Vagina (tissue), 2 donors: ENCODE measurements around the gene LRRC31. TPM values are rescaled to one million over a fixed set of nuclear protein-coding genes. Genes with fewer than 3 reads are reported as not detected.

Source experiments
- DNase-seq, 2 donors: peaks; one replicate each; pipeline ENCODE4 v3.0.0-alpha.2; 2017; ENCODE audit errors: extremely low spot score in 2 of 2
- H3K27ac ChIP-seq: fragments of 200-600 bp; sonication (generic); one replicate; pipeline ENCODE4 v1.5.1; 2019
- H3K27me3 ChIP-seq: fragments of 200-600 bp; sonication (generic); one replicate; pipeline ENCODE4 v1.5.1; 2019
- H3K36me3 ChIP-seq, 2 donors: fragments of 200-600 bp; sonication (generic); one replicate each; pipeline ENCODE4 v1.5.1; 2017 to 2019
- H3K4me1 ChIP-seq: fragments of 200-600 bp; sonication (generic); one replicate; pipeline ENCODE4 v1.5.1; 2019
- H3K4me3 ChIP-seq, 2 donors: fragments of 200-600 bp; sonication (generic); 1 replicate in 1 of 2; 2 replicates in 1 of 2; pipeline ENCODE4 v1.5.1; 2016 to 2019
- H3K9me3 ChIP-seq: fragments of 200-600 bp; sonication (generic); one replicate; pipeline ENCODE4 v1.5.1; 2019
- POLR2A ChIP-seq, 2 donors: fragments of 450-650 bp; IDR thresholded peaks; one replicate each; pipeline ENCODE4 v1.6.1; 2017; ENCODE audit warnings: antibody characterized with exemption in 2 of 2, mild to moderate bottlenecking in 2 of 2, moderate library complexity in 2 of 2
- POLR2AphosphoS5 ChIP-seq, 2 donors: sonication (generic); formaldehyde crosslinking; IDR thresholded peaks; one replicate each; pipeline ENCODE4 v1.9.0; 2017; ENCODE audit warnings: antibody characterized with exemption in 2 of 2, mild to moderate bottlenecking in 2 of 2, low read depth in 1 of 2; ENCODE audit not compliant: insufficient read depth in 1 of 2
- intact Hi-C: fragments of 100-400 bp; cut with DNase I; formaldehyde crosslinking; loops from one replicate; pipeline ENCODE4 v1.15.1; 2023
- total RNA-seq: library from RNA; depleted of rRNA; stranded (reverse); fragments of >200 nt; gene quantifications from one replicate; pipeline ENCODE4 v1.2.3, GENCODE V29; 2016
- TF ChIP-seq, protein P1 (sequence below), 3 experiments: fragments of 450-650 bp in 2 of 3; fragments of 200-600 bp in 1 of 3; sonication (generic) in 1 of 3; IDR thresholded peaks; one replicate each; pipeline ENCODE4 v1.5.1; 2017 to 2019; ENCODE audit warnings: antibody characterized with exemption in 3 of 3, mild to moderate bottlenecking in 2 of 3, moderate library complexity in 2 of 3

LRRC31 gene
- total RNA-seq, 1 donor from 2014 or later = not detected

DNA sequence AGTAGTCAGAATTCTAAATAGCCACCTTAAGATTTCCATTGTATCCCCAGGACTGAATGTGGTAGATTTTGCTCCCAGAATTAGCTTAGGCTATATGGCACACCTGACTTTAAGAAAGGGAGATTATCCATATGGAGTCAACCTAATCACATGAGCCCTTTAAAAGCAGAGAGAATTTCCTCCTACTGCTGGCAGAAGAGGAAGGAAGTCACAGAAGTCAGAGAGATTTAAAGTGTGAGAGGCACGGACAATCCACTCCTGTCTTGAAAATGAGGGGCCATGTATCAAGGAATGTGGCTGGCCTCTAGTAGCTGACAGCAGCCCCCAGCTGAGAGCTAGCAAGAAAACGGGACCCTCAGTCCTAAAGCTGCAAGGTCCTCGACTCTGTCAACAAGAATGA is 26.8 kb downstream of the LRRC31 start:
- peak in 1 of 2 donors; percentile 22 for DNase-seq
- no peak overlapping the region for H3K4me3 ChIP-seq
- TF ChIP-seq, protein P1, sequence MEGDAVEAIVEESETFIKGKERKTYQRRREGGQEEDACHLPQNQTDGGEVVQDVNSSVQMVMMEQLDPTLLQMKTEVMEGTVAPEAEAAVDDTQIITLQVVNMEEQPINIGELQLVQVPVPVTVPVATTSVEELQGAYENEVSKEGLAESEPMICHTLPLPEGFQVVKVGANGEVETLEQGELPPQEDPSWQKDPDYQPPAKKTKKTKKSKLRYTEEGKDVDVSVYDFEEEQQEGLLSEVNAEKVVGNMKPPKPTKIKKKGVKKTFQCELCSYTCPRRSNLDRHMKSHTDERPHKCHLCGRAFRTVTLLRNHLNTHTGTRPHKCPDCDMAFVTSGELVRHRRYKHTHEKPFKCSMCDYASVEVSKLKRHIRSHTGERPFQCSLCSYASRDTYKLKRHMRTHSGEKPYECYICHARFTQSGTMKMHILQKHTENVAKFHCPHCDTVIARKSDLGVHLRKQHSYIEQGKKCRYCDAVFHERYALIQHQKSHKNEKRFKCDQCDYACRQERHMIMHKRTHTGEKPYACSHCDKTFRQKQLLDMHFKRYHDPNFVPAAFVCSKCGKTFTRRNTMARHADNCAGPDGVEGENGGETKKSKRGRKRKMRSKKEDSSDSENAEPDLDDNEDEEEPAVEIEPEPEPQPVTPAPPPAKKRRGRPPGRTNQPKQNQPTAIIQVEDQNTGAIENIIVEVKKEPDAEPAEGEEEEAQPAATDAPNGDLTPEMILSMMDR (IDR thresholded peaks at IDR 0.05) = no peak
- TF ChIP-seq POLR2AphosphoS5 (IDR thresholded peaks at IDR 0.05; ENCODE audit: insufficient read depth in 1 of 2, low read depth in 1 of 2) = no peak
- no peak for TF ChIP-seq POLR2A (IDR thresholded peaks at IDR 0.05)
- no peak overlapping the region for H3K27ac ChIP-seq
- no peaks in the 10 kb centered on the region for H3K27me3 ChIP-seq
- intact Hi-C loops = no loop called here
- no peaks in the 10 kb centered on the region for H3K9me3 ChIP-seq
- H3K36me3 ChIP-seq = no peaks in the 10 kb centered on the region
- H3K4me1 ChIP-seq = no peaks in the 10 kb centered on the region

DNA sequence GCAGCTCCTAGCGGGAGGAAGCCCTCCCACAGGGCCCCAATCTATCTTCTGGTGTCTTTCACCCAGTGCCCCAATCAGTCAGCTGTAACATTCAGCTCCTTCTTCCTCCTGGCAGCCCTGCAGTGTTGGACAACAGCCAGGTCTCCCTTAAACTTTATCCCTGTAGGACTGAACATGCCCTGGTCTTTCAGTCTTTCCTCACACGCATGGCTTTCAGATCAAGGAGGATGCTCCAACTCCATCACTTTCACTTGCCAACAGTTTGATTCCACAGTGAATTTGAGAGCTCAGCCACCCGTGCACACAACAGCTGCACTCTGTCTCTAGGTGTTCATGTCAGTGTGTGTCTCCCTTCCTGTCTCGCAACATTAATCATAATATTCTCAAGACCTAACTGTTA is 28.6 kb downstream of the LRRC31 start:
- Histone ChIP-seq H3K4me1 (no peaks in the 10 kb centered on the region), H3K36me3 (no peaks in the 10 kb centered on the region), H3K27ac (no peak overlapping the region), H3K4me3 (no peak overlapping the region), H3K9me3 (no peaks in the 10 kb centered on the region), H3K27me3 (no peaks in the 10 kb centered on the region)
- no peak for DNase-seq
- TF ChIP-seq, protein P1 (IDR thresholded peaks at IDR 0.05) = no peak
- no peak for TF ChIP-seq POLR2AphosphoS5 (IDR thresholded peaks at IDR 0.05; ENCODE audit: insufficient read depth in 1 of 2, low read depth in 1 of 2)
- no peak for TF ChIP-seq POLR2A (IDR thresholded peaks at IDR 0.05)
- intact Hi-C loops = no loop called here

DNA sequence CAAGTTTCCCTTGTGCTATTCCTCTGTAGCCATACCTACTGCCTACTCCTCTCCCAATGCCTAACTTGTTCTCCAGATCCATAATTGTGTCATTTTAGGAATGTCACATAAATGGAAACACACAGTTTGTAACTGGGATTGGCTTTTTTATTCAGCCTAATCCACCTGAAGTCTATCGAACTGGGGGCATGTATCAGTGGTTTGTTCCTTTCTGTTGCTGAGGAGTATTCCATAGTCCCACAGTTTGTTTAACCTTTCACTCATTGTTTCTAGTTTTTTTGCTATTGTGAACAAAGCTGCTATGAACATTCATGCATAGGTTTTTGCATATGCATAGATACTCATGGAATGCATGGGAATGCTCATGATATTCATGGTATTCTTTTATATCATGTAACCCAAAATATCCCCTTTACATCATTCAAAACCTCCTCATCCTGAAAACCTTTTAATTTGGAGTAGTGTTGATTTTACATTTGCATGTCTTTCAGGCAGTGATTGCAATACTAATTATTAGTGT is 31.2 kb downstream of the LRRC31 start:
- no peak overlapping the region for H3K27ac ChIP-seq
- no peak overlapping the region for H3K4me3 ChIP-seq
- H3K9me3 ChIP-seq = no peaks in the 10 kb centered on the region
- DNase-seq = no peak
- intact Hi-C loops = no loop called here
- no peaks in the 10 kb centered on the region for H3K4me1 ChIP-seq
- no peaks in the 10 kb centered on the region for H3K27me3 ChIP-seq
- no peaks in the 10 kb centered on the region for H3K36me3 ChIP-seq
- TF ChIP-seq POLR2AphosphoS5 (IDR thresholded peaks at IDR 0.05; ENCODE audit: insufficient read depth in 1 of 2, low read depth in 1 of 2) (no peak), POLR2A (IDR thresholded peaks at IDR 0.05) (no peak)
- TF ChIP-seq, protein P1 (IDR thresholded peaks at IDR 0.05) = no peak

DNA sequence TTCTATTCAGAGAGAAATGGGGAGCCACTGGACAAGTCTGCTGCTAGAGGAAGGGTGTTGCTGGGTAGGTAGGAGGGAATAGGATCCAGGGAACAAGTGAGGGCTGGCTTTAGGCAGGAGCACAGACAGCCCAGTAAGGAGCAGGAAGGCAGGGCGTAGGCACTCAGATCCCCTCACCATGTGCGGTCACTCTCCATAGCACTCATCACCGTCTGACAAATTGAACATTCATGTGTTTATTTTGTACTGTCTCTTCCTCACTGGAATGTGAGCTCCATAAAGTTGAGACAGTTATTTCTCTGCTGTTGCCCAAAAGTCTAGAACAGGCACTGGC is 32.8 kb downstream of the LRRC31 start:
- no peaks in the 10 kb centered on the region for H3K9me3 ChIP-seq
- no peaks in the 10 kb centered on the region for H3K27me3 ChIP-seq
- no peak for DNase-seq
- H3K36me3 ChIP-seq = no peaks in the 10 kb centered on the region
- intact Hi-C loops = no loop called here
- no peak overlapping the region for H3K27ac ChIP-seq
- H3K4me1 ChIP-seq = no peaks in the 10 kb centered on the region
- TF ChIP-seq POLR2AphosphoS5 (IDR thresholded peaks at IDR 0.05; ENCODE audit: insufficient read depth in 1 of 2, low read depth in 1 of 2) (no peak), POLR2A (IDR thresholded peaks at IDR 0.05) (no peak)
- TF ChIP-seq, protein P1 (IDR thresholded peaks at IDR 0.05) = no peak
- H3K4me3 ChIP-seq = no peak overlapping the region

DNA sequence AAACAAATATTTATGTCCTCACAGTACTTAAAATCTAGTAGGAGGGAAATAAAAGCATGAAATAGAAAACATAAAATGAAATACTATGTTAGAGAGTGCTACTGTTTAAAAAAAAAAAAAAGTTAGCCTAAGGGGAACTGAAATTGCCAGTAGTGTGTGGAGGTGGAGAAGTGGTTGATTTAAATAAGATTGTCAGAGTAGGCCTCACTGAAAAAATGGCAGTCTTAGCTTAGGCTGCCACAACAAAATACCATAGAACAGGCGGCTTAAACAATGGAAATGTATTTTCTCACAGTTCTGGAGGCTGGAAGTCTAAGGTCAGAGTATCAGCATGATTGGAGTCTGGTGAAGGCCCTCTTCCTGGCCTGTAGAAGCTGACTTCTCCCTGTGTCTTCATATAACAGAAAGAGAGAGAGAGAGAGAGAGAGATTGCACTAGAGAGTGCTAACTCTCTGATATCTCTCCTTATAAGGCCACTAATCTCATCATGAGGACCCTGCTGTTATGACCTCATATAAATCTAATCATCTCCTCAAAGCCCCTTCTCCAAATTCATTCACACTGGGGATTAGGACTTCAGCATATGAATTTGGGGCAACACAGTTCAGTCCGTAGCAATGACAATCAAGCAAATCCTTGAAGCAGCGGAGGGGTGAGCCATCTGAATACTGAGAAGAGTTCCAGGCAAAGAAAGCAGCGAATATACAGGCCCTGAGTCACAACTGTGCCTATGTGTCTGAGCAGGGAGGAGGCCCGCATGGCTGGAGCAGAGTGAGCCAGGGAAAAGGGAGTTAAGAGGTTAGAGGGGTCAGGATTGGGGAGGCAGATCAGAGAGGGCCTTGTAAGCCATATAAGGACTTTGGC is 33.4 kb downstream of the LRRC31 start:
- H3K9me3 ChIP-seq = no peaks in the 10 kb centered on the region
- no peak overlapping the region for H3K27ac ChIP-seq
- no peak overlapping the region for H3K4me3 ChIP-seq
- DNase-seq = no peak
- H3K4me1 ChIP-seq = no peaks in the 10 kb centered on the region
- TF ChIP-seq, protein P1 (IDR thresholded peaks at IDR 0.05) = no peak
- TF ChIP-seq POLR2A (IDR thresholded peaks at IDR 0.05) = no peak
- no peak for TF ChIP-seq POLR2AphosphoS5 (IDR thresholded peaks at IDR 0.05; ENCODE audit: insufficient read depth in 1 of 2, low read depth in 1 of 2)
- intact Hi-C loops = no loop called here
- H3K36me3 ChIP-seq = no peaks in the 10 kb centered on the region
- no peaks in the 10 kb centered on the region for H3K27me3 ChIP-seq
